HG03571 (cell line): ENCODE measurements around the gene RAD51B.

Source experiments
- ATAC-seq: cut with Tn5 transposase; IDR thresholded peaks from one replicate; pipeline ENCODE4 v1.9.1; 2021; ENCODE audit not compliant: unreplicated experiment

Gene RAD51B

GRCh38 chr14:68621400-68622365, 802.1 kb downstream of the RAD51B start:
- no peak for ATAC-seq

- no peak for ATAC-seq
Measured at GRCh38 chr14:68622856-68623255, 803.3 kb downstream of the RAD51B start.

DNA sequence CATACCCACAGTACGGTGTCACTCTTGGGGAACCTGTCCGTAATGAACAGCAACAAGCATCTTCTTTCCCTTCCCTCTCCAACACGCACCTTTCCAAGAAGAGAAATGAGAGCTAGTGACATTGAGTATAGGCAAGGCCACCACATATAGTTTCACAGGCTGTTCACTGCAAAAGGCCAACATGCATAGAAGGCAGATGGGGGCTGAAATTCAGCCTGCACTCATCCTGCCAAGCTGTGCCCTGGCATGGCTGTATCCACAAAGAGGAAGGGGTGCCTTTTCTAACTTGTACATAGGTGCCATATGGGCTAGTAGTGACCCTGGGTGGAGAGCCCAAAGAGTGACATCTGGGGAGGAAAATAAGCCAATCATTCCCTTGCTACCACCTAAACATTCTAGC, 803.7 kb downstream of the RAD51B start:
- no peak for ATAC-seq

DNA sequence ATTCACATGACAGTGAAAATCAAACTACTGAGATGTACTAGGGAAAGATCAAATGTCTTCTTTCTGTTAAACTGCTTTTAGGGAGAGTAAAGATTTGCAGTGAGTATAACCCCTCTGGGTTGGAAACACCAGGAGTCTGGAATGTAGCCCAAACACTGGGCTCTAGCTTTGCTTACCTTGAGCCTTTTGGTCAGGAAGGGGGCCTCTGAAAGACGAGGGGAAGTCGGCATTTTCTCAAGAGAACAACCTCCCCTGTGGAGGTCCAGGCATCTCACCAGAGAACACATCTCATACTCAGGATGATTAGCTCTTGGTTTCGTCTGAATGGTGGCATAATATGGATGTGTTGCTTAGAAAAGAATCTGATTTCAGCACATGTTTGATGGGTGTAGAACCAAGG, 804.2 kb downstream of the RAD51B start:
- ATAC-seq, result no peak

GRCh38 chr14:68624541-68625220, 805.1 kb downstream of the RAD51B start:
- ATAC-seq, result no peak

DNA sequence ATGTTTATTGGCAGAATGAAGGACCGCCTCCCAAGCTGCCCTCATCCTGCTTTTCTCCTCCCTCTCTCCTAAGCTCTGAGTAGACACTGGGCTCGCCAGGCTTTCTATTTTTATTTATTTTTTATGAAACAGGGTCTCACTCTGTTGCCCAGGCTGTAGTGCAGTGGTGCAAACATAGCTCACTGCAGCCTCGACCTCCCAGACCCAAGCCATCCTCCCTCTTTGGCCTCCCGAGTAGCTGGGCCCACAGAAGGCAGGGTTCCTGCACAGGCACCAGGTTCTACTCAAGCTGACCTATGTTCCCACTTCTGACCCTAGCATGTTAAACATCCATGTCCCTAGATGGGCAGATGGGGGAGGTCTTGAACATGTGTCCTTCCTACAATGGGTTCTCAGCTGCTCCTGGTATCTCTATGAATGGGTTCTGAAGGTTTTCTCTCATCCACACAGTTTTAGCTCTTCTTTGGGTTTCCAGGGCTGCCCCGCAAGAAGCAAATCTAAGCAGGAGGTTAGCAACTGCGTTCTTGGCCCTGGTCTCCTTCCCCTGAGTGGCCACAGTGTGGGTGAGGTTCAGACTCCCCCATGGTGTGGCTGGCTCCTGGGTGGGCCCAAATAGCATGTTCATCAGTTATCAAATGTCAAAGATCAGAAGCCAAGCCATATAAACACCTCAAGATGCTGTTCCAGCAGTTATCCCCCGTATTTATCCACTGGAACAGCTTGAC, 805.9 kb downstream of the RAD51B start:
- ATAC-seq, result no peak

DNA sequence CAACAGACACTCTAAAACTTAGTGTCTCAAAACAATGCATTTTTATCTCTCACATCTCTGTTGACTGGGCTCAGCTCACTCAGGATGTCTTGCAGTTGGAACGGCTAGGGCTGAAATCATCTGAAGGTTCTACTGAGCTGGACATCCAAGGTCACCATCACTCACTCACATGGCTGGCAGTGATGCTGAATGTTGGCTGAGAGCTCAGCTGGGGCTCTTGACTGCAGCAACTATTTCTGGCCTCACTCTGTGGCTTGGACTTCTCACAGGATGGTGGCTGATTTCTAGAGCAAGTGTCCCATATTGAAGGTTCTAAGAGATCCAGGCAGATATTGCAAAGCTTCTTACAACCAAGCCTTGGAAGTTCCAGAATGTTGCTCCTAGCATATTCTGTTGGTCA, 806.8 kb downstream of the RAD51B start:
- no peak for ATAC-seq

DNA sequence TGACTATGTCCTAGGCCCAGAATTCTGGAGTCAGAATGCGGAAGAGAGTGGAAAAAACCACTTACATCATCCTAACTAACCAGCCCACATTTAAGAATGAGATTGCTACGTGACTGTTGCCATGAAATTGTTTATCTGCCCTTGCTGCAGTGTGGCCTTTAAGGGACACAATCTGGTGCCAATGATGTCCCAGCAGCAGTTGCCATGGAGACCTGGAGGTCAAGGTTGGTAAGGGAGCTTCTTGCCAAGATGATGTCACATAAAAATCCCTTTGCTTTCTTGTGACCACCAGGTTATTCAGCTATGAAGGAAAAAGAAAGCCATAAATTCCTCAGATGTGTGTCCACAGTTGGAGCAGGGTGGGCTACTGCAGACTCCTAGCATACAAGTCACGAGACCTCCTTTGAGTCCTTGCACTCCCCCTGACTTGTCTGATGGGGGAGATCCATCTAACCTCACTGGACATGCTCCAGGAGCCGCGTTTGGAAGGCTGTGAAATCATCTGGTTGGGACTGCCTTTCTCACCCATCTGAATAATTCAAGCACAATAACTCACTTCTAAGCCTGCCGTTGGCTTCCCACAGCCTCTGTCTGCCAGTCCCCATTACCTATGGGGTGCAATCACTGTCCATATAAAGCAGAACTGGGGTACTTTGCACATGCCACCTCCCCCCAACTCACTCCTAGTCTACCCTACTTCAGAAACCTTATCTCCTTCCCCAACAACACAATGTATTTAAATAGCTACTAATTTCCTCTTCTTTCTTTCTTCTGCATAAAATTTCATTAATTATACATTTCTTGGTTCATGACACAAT, 807.7 kb downstream of the RAD51B start:
- ATAC-seq, result no peak

DNA sequence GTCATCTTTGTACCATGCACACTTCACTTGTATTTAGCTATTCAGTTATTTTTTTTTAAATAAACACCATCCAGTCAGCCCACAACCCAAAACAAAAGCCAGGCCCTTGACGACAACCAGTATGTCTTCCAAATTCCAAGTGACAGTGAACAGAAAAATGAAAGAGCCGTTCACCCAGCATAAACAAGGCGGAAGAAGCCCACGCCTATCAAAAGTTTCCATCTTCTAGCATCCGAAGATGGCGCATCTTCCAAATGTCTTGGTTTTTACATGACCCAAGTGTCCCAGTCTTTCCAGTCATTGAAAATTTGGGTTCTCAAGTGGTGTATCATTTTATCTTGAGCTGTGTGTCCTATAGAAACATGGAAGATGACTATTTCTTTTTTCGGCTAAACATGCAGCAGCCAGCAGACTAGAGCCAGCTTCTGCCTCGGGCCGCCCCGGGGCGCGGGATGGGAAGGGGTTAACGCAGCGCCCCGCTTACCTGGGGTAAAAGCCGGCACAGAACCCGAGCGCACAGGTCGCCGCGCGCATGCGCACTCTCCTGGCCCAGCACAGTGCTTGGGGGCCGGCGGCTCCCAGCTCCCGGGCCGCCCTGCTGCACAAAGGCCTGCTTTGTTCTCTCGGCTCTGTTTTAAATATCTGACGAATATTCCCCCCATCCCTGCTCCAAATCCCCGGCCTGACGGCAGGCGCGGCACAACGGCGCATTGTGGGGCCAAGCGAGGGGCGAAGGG, 808.5 kb downstream of the RAD51B start:
- no peak for ATAC-seq

- no peak for ATAC-seq
Measured at GRCh38 chr14:68628605-68629310, 809.2 kb downstream of the RAD51B start.

GRCh38 chr14:68630081-68630571, 810.5 kb downstream of the RAD51B start:
- no peak for ATAC-seq

GRCh38 chr14:68630611-68631393, 811.2 kb downstream of the RAD51B start:
- no peak for ATAC-seq

DNA sequence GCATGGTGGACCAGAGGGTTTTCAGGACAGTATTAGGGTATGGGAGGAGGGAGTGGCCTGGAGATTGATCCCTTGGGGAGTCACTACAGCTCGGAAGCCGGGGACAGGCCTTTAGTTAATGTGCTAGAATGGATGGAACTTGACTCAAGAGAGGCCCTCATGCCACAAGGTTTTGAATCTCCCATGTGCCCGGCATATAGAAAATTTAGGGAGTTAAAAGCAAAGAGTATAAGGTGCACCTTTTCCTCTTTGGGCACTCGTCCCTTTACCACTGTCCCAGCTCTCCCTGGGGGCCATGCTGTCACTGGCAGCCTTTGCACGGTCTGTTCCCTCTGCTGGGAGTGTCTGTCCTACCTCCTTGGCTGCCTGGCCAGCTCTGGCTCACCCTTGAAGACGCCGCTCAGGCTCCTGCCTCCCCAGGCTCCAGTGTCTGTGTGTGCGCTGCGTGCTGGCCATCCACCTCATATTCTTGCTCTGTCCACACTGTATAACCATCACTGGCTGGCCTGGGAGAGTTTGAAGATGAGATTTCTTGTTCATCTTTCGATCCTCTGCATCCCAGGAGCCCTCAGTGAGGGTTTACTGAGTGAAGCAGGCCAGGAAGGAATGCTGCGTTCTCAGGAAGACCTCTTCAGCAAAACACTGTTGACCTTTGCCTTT, 811.9 kb downstream of the RAD51B start:
- no peak for ATAC-seq

GRCh38 chr14:68632054-68632895, 812.7 kb downstream of the RAD51B start:
- no peak for ATAC-seq

DNA sequence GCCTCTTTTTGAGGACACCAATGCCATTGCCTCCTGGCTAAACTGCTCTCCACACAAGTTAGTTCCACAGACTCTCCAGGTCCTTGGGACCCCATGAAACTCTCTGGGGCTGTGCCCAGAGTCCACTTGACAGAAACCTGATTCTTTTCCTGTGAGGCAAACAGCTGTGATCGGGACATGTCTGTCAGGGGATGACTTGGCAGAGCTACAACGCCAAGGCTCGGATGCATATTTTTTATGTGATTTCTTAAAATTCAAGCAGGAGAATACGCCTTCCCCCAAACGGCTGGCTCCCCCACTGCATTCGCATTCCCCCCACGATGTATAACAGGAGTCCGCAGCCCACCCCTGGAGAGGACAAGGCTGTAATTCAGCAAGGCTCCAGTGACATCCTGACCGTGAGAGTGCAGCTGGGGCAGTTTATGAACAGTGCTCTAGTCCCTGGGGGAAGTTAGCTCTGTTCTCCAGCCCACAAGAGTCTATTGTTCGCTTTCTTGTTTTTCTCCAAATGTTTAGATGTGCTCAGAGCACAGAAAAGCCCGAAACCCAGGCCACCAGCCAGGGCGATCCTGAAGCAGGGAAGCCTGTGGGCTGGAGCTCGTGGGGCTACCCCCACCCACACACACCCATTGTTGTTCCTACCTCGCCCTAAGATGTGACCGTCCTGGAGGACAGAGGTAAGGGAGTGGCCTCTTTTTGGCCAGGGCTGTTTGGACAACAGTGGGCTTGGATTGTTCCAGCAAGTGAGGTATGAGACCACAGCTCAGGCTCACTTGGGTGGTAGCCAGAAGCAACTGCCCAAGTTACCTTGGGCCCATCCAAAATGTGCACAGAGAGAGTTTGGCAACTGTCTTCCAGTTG, 813.8 kb downstream of the RAD51B start:
- ATAC-seq, result no peak

GRCh38 chr14:68634332-68634731, 814.8 kb downstream of the RAD51B start:
- no peak for ATAC-seq
